Caco-2 (cell line): ENCODE measurements around the gene SGPP1. TPM values are rescaled to one million over a fixed set of nuclear protein-coding genes. Genes with fewer than 3 reads are reported as not detected.

Experiments used
- BruUV-seq: library from RNA; stranded (reverse); fragments of 400-500 nt; replicated peaks from 2 replicates; lab custom pipeline; 2021; lab: Mats Ljungman, UMichigan
- CTCF ChIA-PET: fragments of 300-600 bp; sonication (Branson Sonifier 250); formaldehyde crosslinking; loops from one replicate; lab custom pipeline; 2022; ENCODE audit warnings: antibody characterized with exemption; lab: Charles Lee
- POLR2A ChIA-PET: fragments of 300-600 bp; sonication (Branson Sonifier 250); formaldehyde crosslinking; loops from one replicate; lab custom pipeline; 2022; ENCODE audit warnings: antibody characterized with exemption; lab: Charles Lee
- DNase-seq, 2 experiments: peaks; one replicate each; pipeline versions ENCODE4 v3.0.0 to v3.0.0-alpha.2; 2020 to 2022
- H3K27me3 ChIP-seq: replicated peaks from 2 replicates; pipeline ENCODE4 v1.6.0; 2011; ENCODE audit warnings: low read length; ENCODE audit not compliant: control insufficient read depth, insufficient read depth
- H3K36me3 ChIP-seq: 2 replicates; pipeline ENCODE4 v1.5.1; 2011; ENCODE audit warnings: low read length; ENCODE audit not compliant: control insufficient read depth, insufficient read depth
- H3K4me1 ChIP-seq: fragments of 250-450 bp; sonication (Bioruptor Pico); 2 replicates; pipeline ENCODE4 v1.5.1; 2020; ENCODE audit warnings: mild to moderate bottlenecking
- H3K4me3 ChIP-seq: 2 replicates; pipeline ENCODE4 v1.5.1; 2011; ENCODE audit warnings: low read depth, mild to moderate bottlenecking, control low read depth, low read length
- H3K9me3 ChIP-seq: fragments of 250-450 bp; sonication (Bioruptor Pico); 2 replicates; pipeline ENCODE4 v1.5.1; 2020; ENCODE audit warnings: mild to moderate bottlenecking, moderate library complexity
- H3K27ac Mint-ChIP-seq: one replicate; pipeline ENCODE4 v1.8.0; 2022; ENCODE audit warnings: mixed read lengths; ENCODE audit not compliant: unreplicated experiment
- H3K27me3 Mint-ChIP-seq: one replicate; pipeline ENCODE4 v1.8.0; 2022; ENCODE audit warnings: mixed read lengths; ENCODE audit not compliant: insufficient read depth, unreplicated experiment
- H3K36me3 Mint-ChIP-seq: one replicate; pipeline ENCODE4 v1.8.0; 2022; ENCODE audit warnings: mild to moderate bottlenecking, mixed read lengths; ENCODE audit not compliant: insufficient read depth, unreplicated experiment
- H3K4me1 Mint-ChIP-seq: one replicate; pipeline ENCODE4 v1.8.0; 2022; ENCODE audit warnings: low read depth, mixed read lengths; ENCODE audit not compliant: unreplicated experiment
- H3K4me3 Mint-ChIP-seq: one replicate; pipeline ENCODE4 v1.8.0; 2022; ENCODE audit warnings: mild to moderate bottlenecking, moderate library complexity, mixed read lengths; ENCODE audit not compliant: unreplicated experiment
- H3K9me3 Mint-ChIP-seq: one replicate; pipeline ENCODE4 v1.8.0; 2022; ENCODE audit warnings: mixed read lengths; ENCODE audit not compliant: unreplicated experiment
- CTCF ChIP-seq, 2 experiments: fragments of 200-600 bp in 1 of 2; IDR thresholded peaks; 1 replicate in 1 of 2; 2 replicates in 1 of 2; pipeline versions ENCODE4 v1.5.1 to v1.8.0; 2011 to 2022; ENCODE audit warnings: antibody characterized with exemption in 1 of 2, control low read depth in 1 of 2, inconsistent platforms in 1 of 2, low read depth in 1 of 2, low read length in 1 of 2, mild to moderate bottlenecking in 1 of 2, moderate library complexity in 1 of 2; ENCODE audit not compliant: insufficient read depth in 1 of 2, severe bottlenecking in 1 of 2, unreplicated experiment in 1 of 2
- intact Hi-C: fragments of 100-400 bp; cut with micrococcal nuclease; formaldehyde crosslinking; loops from one replicate; pipeline ENCODE4 v1.10.0; 2022; ENCODE audit not compliant: unreplicated experiment
- total RNA-seq: library from RNA; stranded (reverse); gene quantifications from 2 replicates; pipeline ENCODE4 v1.2.3, GENCODE V29; 2022

The SGPP1 gene
- total RNA-seq, 1 experiment from 2014 or later, result 16.9 TPM

- no peaks in the 10 kb centered on the region for H3K36me3 ChIP-seq
- Mint-ChIP-seq H3K9me3 (no peaks in the 10 kb centered on the region), H3K27ac (peak overlapping the region; percentile 78), H3K36me3 (peaks cover 11% of the 10 kb centered on the region), H3K4me3 (peak overlapping the region; percentile 28), H3K4me1 (peaks cover 7% of the 10 kb centered on the region), H3K27me3 (no peaks in the 10 kb centered on the region)
- BruUV-seq, result no TSS peak
- no peaks in the 10 kb centered on the region for H3K9me3 ChIP-seq
- intact Hi-C loops, result loop anchor here (5.0 kb wide), 1 partner anchor 49 kb away; the partner anchor contains the start of gene SGPP1
- no peak overlapping the region for H3K4me3 ChIP-seq
- peaks cover 13% of the 10 kb centered on the region; the same call in 1 of the 2 replicates for H3K4me1 ChIP-seq
- H3K27me3 ChIP-seq, result no peaks in the 10 kb centered on the region
- CTCF ChIA-PET, result no interaction called here
- no peak for DNase-seq
- TF ChIP-seq CTCF (IDR thresholded peaks at IDR 0.05; ENCODE audit: insufficient read depth in 1 of 2, low read depth in 1 of 2, low read length in 1 of 2, severe bottlenecking in 1 of 2, unreplicated experiment in 1 of 2), result no peak
- POLR2A ChIA-PET, result interaction anchor here (1.4 kb wide), 1 partner anchor 37 kb away, joined by 10 read pairs; the partner anchor contains the start of gene WDR89
Measured at GRCh38 chr14:63678536-63678935, 49.3 kb downstream of the SGPP1 start.

DNA sequence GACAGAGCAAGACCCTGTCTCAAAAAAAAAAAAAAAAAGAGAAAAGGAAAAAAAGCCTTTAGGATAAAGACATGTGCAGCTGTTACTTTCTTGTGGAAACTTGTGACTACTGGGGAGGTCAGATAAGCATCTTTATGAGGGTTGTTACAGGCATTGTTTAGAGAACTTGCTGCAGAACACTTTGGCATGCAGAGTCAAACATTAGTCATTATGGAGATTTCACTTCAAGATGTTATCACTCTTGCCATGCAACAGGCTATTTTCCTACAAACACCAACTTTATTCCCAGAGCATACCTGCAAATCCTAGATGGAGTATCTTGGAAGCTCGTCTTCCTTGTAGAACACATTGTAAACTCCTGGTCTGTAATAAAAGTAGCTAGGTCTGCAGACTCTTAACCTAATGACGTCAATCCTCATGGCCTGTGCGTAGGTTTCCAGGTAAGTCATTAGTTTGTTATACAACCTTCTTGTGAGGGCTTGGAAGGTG, 49.9 kb downstream of the SGPP1 start:
- H3K27me3 Mint-ChIP-seq, result no peaks in the 10 kb centered on the region
- no peaks in the 10 kb centered on the region for H3K36me3 ChIP-seq
- DNase-seq, result peak in 1 of 2 experiments; percentile 61
- H3K4me1 ChIP-seq, result peaks cover 14% of the 10 kb centered on the region
- no peak overlapping the region for H3K4me3 ChIP-seq
- no TSS peak for BruUV-seq
- H3K9me3 Mint-ChIP-seq, result no peaks in the 10 kb centered on the region
- H3K36me3 Mint-ChIP-seq, result peaks cover 11% of the 10 kb centered on the region
- intact Hi-C loops, result loop anchor here (5.0 kb wide), 1 partner anchor 49 kb away; the partner anchor contains the start of gene SGPP1
- H3K4me1 Mint-ChIP-seq, result peaks cover 7% of the 10 kb centered on the region
- ChIA-PET CTCF (no interaction called here), POLR2A (interaction anchor here (1.4 kb wide), 1 partner anchor 36 kb away, joined by 10 read pairs; the partner anchor contains the start of gene WDR89)
- no peak for TF ChIP-seq CTCF (IDR thresholded peaks at IDR 0.05; ENCODE audit: insufficient read depth in 1 of 2, low read depth in 1 of 2, low read length in 1 of 2, severe bottlenecking in 1 of 2, unreplicated experiment in 1 of 2)
- peak overlapping the region; percentile 24 for H3K4me3 Mint-ChIP-seq
- H3K27ac Mint-ChIP-seq, result peak overlapping the region; percentile 78
- no peaks in the 10 kb centered on the region for H3K27me3 ChIP-seq
- no peaks in the 10 kb centered on the region for H3K9me3 ChIP-seq

GRCh38 chr14:63676615-63677014, 51.2 kb downstream of the SGPP1 start:
- ChIA-PET POLR2A (no interaction called here), CTCF (no interaction called here)
- H3K36me3 ChIP-seq, result no peaks in the 10 kb centered on the region
- peaks cover 11% of the 10 kb centered on the region for H3K36me3 Mint-ChIP-seq
- H3K9me3 Mint-ChIP-seq, result no peaks in the 10 kb centered on the region
- H3K27me3 Mint-ChIP-seq, result no peaks in the 10 kb centered on the region
- intact Hi-C loops, result loop anchor here (5.0 kb wide), 1 partner anchor 51 kb away; the partner anchor contains the start of gene SGPP1
- H3K4me1 ChIP-seq, result peaks cover 22% of the 10 kb centered on the region
- no TSS peak for BruUV-seq
- no peak for DNase-seq
- H3K4me1 Mint-ChIP-seq, result peaks cover 7% of the 10 kb centered on the region
- H3K4me3 ChIP-seq, result no peak overlapping the region
- peak overlapping the region; percentile 21 for H3K27ac Mint-ChIP-seq
- H3K4me3 Mint-ChIP-seq, result no peak overlapping the region
- no peaks in the 10 kb centered on the region for H3K27me3 ChIP-seq
- TF ChIP-seq CTCF (IDR thresholded peaks at IDR 0.05; ENCODE audit: insufficient read depth in 1 of 2, low read depth in 1 of 2, low read length in 1 of 2, severe bottlenecking in 1 of 2, unreplicated experiment in 1 of 2), result no peak
- no peaks in the 10 kb centered on the region for H3K9me3 ChIP-seq
